Measurements from ENCODE around the gene CRIP2.

The CRIP2 gene

DNA sequence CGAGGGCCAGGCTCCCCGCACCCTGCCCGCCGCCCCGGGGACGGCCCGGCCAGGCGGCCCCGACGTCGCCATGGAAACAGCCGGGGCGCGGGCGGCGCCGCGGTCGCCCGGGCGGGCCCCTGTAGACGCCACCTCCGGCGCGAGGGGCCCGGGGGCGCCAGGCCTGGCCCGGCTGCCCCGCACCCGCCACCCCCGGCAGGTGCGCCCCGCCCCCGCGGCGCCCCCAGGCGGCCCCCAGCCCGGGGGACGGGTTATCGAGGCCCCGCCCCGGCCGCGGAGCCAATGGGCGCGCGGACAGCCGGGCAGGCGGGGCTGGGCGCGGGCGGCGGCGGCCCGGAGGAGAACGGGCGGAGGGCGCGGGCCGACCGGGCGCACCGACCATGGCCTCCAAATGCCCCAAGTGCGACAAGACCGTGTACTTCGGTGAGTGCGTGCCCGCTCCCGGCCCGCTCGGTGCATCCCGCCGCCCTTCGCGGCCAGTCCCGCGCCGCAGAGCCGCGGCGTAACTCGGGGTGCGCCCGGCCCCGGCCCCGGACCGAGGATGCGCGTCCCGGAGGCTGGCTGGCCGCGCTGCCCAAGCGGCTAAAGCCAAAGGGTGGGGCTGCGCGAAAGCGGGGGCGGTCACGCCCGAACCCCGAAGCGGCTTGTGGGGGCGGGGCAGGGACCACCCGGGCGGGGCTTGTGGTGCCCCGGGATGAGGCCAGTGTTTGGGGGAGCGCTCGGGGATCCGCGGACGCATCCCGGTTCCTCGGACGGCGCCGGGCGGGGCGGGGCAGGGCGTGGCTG is at the start of gene CRIP2:
Gene CRIP2, plus strand, starts transcription at position 339 of the 786 bp plus-strand sequence. Its CDS starts 42 bp downstream, at position 381.
- DNase-seq = no peak

DNA sequence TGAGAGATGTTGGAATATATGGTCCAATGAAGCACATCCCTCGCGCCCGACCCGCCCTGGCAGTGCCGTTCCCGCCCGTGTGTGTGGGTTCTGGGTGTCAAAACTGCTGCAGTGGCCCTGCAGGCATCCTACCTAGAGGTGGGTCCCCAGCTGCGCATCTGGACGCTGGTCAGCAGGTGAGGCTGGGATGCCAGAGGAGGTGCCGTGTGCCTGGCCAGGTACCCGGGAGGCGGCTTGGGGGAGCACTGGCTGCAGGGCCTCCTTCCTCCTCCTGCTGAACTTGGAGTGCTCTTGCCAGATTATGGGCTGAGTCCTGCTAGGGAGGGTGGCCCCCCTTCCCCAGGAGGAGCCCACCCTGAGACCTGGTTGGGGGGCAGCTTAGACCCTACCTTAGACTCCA is 49.8 kb upstream of the CRIP2 start:
- DNase-seq = no peak

GRCh38 chr14:105425823-105426247 is 48.8 kb upstream of the CRIP2 start:
- DNase-seq = no peak

GRCh38 chr14:105426416-105427130 is 48.0 kb upstream of the CRIP2 start:
- DNase-seq = no peak

DNA sequence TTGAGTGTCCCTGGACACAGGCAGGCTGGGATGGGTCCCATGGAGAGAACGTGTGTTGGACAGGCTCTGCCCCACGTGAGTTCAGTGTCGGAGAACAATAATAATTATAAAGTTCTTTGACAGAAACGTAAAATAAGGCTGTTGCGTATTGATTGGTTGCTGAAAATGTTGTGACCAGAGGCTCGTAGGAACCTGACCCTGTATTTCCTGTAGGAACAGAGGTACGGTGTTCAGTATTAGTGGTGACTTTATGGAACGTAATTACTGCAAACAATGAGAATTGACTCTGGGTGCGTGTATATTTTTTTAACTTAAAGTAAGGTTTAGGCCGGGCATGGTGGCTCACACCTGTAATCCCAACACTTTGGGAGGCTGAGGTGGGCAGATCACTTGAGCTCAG is 47.2 kb upstream of the CRIP2 start:
- no peak for DNase-seq

DNA sequence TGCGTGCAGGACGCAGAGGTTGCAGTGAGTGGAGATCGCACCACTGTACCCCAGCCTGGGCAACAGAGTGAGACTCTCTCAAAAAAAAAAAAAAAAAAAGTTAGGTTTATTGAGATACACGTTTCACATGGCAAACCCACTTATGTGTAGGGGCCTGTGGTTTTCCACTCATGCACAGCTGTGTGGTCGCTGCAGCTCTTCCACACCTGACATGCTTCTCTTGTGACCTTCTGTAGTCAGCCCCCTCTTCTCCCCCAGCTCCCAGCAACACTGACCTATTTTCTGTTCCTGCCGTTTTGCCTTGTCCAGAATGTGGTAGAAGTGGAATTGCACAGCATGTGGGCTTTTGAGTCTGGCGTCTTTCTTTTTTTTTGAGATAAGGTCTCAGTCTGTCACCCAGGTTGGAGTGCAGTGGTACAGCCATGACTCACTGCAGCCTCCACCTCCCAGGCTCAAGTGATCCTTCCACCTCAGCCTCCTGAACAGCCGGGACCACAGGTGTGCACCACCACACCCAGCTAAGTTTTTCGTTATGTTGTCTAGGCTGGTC is 46.6 kb upstream of the CRIP2 start:
- no peak for DNase-seq

DNA sequence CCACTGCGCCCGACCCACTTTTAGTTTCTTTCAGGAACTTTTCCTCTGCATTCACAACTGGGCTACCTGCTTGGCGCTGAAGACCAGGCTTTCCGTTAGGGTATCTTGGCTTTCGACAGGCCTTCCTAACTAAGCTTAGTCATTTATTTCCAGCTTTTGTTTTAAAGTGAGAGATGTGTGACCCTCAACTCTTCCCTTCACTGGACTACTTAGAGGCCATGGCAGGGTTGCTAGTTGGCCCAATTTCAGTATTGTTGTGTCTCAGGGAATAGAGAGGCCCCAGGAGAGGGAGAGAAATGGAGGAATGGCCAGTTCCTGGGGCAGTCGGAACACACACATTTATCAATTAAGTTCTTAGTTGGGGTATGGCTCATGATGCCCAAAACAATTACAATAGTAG is 44.6 kb upstream of the CRIP2 start:
- DNase-seq = no peak

GRCh38 chr14:105430565-105430964 is 44.1 kb upstream of the CRIP2 start:
- DNase-seq = no peak

DNA sequence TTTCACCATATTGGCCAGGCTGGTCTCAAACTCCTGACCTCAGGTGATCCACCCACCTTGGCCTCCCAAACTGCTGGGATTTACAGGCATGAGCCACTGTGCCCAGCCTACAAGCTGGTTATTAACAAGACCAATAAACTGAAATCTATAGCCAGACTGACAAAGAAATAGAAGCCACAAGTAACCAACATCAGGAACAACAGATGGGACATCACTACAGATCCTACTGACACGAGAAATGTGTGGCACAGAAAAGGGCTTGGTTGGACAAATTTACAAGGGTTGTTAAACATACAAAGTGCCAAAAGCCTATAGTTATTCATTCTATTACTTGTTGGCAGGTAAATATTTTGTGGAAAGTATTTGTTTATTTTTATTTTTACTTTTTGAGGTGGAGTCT is 43.4 kb upstream of the CRIP2 start:
- no peak for DNase-seq

DNA sequence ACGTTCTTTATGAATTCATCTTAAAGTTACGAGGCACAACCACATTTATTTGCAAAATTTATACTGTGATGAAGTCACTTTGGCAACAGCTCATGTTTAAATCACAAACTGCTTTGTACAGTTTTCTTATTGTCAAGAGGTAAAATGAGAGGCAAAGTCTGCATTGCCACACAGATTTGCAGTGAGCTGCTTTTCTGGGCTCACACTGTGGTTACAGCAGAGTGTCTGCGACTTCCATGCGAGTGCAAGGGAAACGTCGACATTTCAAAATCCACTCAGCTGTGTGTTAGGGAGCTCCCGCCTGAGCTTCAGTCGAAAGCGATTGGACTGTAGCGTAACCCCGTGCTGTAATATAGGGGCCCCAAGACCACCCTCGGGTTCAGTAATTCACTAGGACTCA is 42.0 kb upstream of the CRIP2 start:
- DNase-seq = no peak

- DNase-seq = no peak
These were observed 41.4 kb upstream of the CRIP2 start for GRCh38 chr14:105433161-105433605.

GRCh38 chr14:105436402-105436801 is 38.2 kb upstream of the CRIP2 start:
- DNase-seq = no peak

- peak; percentile 61 for DNase-seq
These were observed 37.5 kb upstream of the CRIP2 start for GRCh38 chr14:105436891-105437722.

GRCh38 chr14:105437723-105438500 is 36.7 kb upstream of the CRIP2 start:
- DNase-seq = no peak

DNA sequence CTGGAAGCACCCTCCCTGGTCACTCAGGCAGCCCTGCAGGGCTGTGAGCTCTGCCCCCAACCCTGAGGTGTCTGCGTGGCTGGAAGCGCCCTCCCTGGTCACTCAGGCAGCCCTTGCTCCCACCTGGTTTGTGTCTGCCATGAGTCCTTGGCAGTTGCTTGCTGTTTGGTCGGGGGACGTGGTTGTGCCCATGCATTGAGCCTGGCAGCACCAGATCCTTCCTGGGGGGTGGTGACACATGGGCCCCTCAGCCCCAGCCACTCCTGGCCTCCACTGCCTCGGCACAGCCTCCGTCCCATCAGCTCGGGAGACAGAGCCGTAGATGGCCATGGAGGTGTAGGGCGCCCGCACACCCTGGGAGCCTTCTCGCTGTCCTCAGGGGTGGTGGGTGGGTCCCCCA is 35.4 kb upstream of the CRIP2 start:
- no peak for DNase-seq

DNA sequence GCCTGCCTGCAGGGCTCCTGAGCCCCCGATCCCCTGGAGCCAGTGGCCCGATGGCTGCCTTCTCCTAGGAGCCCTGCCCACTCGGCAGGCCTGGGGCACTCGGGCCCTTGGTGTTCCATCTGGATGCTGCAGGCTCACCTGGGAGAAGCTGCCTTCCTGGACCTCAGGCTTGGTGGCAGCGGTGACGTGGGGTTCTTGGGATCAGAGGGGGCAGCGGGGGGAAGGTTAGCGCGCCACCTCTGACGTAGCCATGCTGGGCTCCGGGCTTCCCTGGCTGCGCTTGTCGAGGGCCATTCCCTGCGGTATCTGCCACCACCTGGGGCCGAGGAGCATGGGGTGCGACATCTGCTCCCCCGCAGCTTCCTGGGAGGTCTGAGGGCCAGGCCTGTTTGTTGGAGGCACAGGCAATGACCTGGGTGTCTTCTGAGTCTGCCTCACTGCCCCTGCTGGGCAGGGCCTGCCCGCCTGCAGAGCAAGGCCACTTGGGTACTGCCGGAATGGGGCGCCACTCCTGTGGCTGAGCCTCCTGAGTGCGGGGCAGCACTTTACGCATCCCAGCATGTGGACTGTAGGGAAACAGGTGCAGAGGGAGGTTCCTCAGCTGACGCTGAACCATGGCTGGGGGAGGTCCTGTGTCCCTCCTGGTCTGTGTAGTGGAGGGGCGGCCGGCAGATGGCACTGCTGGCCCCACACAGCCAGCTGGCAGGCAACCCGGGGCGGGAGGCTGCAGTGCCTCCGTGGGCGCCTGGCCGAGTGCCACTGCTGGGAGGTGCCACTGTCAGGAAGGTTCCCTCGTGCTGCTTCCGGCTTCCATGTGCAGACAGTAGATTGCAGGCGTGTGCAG is 34.7 kb upstream of the CRIP2 start:
- DNase-seq = no peak

DNA sequence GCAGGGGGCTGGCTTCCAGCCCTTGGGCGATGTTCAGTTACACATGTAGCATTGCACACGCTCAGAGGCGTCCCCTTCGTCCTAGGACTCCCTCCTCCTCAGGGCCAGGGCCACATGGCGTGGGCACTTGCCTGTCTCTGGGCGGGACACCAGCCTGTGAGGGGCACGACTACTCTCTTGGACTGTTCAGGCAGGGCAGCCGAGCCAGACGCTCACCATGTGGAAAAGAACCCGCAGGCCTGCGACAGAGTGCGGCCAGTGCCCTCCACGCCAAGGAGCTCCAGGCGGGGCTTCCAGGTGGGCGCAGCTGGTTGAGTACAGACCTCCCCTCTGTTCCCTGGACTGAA is 34.1 kb upstream of the CRIP2 start:
- no peak for DNase-seq

GRCh38 chr14:105440992-105441391 is 33.6 kb upstream of the CRIP2 start:
- DNase-seq = no peak

DNA sequence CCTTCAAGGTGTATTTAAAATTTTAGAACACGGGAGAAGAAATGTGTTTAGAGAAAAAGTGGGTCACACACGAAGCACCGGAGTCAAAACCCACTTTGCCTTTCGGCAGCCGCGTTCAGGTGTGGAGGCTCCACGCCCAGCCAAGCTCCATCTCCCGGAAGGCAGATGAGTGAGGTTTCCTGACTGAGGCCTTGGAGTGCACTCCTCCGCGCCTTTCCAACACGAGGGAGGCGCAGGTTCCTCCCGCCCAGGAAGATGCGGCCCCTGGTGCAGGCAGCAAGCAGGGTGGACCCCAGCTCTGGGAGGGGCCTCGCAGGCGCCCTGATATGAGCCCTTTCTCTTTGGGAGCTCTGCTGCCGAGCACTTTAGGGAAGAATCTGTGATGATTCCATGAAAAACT is 32.5 kb upstream of the CRIP2 start:
- no peak for DNase-seq

GRCh38 chr14:105442834-105443233 is 31.8 kb upstream of the CRIP2 start:
- no peak for DNase-seq

DNA sequence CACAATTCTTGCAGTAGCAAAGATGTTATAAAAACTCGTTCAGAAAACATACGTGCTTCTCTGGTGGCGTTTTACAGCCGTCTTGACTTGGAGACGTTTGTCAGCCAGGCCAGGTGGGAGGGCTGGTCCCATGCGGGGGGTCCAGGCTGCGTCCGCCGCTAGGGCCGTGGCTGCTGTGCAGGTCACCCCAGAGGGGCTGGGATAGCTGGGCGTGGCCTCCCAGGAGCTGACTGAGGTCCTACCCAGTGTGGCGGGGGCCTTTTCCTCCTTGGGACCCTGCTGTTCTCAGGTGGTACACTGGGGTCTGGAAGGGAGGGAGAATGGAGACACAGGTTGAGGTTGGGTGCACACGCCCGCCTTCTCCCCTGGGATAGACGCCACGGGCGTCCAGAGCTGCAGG is 29.8 kb upstream of the CRIP2 start:
- no peak for DNase-seq

- no peak for DNase-seq
These were observed 29.3 kb upstream of the CRIP2 start for GRCh38 chr14:105445290-105445689.
